Hepatocyte (in vitro differentiated cells): ENCODE data around the gene PIGR. TPM values are rescaled to one million over a fixed set of nuclear protein-coding genes. Genes with fewer than 3 reads are reported as not detected.

ENCODE experiments used
- DNase-seq: peaks from one replicate; pipeline ENCODE4 v3.0.0-alpha.2; 2016; ENCODE audit warnings: low spot score
- H2AFZ ChIP-seq: fragments of 200-600 bp; sonication (generic); 2 replicates; pipeline ENCODE4 v1.6.0; 2016; ENCODE audit warnings: antibody characterized with exemption, mild to moderate bottlenecking
- H3K27ac ChIP-seq: fragments of 200-600 bp; sonication (generic); 2 replicates; pipeline ENCODE4 v1.5.1; 2016; ENCODE audit warnings: mild to moderate bottlenecking
- H3K27me3 ChIP-seq: fragments of 200-600 bp; sonication (generic); 2 replicates; pipeline ENCODE4 v1.6.1; 2016
- H3K36me3 ChIP-seq: fragments of 200-600 bp; sonication (generic); replicated peaks from 2 replicates; pipeline ENCODE4 v1.5.1; 2016; ENCODE audit warnings: low read depth; ENCODE audit not compliant: insufficient read depth
- H3K4me1 ChIP-seq: fragments of 200-600 bp; sonication (generic); 2 replicates; pipeline ENCODE4 v1.5.1; 2016; ENCODE audit warnings: mild to moderate bottlenecking, moderate library complexity; ENCODE audit not compliant: insufficient read depth
- H3K4me2 ChIP-seq: fragments of 200-600 bp; sonication (generic); 2 replicates; pipeline ENCODE4 v1.6.0; 2016
- H3K4me3 ChIP-seq: fragments of 200-600 bp; sonication (generic); 2 replicates; pipeline ENCODE4 v1.5.1; 2016; ENCODE audit warnings: mild to moderate bottlenecking
- H3K79me2 ChIP-seq: fragments of 200-600 bp; sonication (generic); 2 replicates; pipeline ENCODE4 v1.6.0; 2017; ENCODE audit warnings: mild to moderate bottlenecking
- H3K9me2 ChIP-seq: fragments of 200-600 bp; sonication (generic); replicated peaks from 2 replicates; pipeline ENCODE4 v1.6.0; 2017; ENCODE audit warnings: mild to moderate bottlenecking; ENCODE audit not compliant: insufficient read depth
- H3K9me3 ChIP-seq: fragments of 200-600 bp; sonication (generic); 2 replicates; pipeline ENCODE4 v1.5.1; 2016; ENCODE audit warnings: low read depth, mild to moderate bottlenecking
- H4K20me1 ChIP-seq: fragments of 200-600 bp; sonication (generic); 2 replicates; pipeline ENCODE4 v1.6.0; 2016; ENCODE audit warnings: mild to moderate bottlenecking; ENCODE audit not compliant: insufficient read depth, poor library complexity, severe bottlenecking
- EZH2 ChIP-seq: fragments of 200-600 bp; sonication (generic); IDR thresholded peaks from 2 replicates; pipeline ENCODE4 v1.6.1; 2016; ENCODE audit warnings: antibody characterized with exemption, mild to moderate bottlenecking, borderline replicate concordance
- EZH2phosphoT487 ChIP-seq: fragments of 200-600 bp; sonication (generic); IDR thresholded peaks from one replicate; pipeline ENCODE4 v1.6.1; 2018; ENCODE audit warnings: antibody characterized with exemption, mild to moderate bottlenecking, low read depth, moderate library complexity; ENCODE audit not compliant: unreplicated experiment, severe bottlenecking
- WGBS: methylation state at CpG from one replicate; pipeline ENCODE4 v1.1.6; 2016; ENCODE audit warnings: low lambda C conversion rate; ENCODE audit errors: missing lambda C conversion rate; 5-methylcytosine and 5-hydroxymethylcytosine counted together
- polyA plus RNA-seq: library from polyadenylated mRNA; unstranded; fragments of >200 nt; fragmentation: Nextera tagmentation; extraction: Ambion mirVana; gene quantifications from 2 replicates; pipeline ENCODE4 v1.2.1, GENCODE V29; 2016
- total RNA-seq: library from RNA; depleted of rRNA; stranded (reverse); fragments of >200 nt; gene quantifications from 2 replicates; pipeline ENCODE4 v1.2.3, GENCODE V29; 2014
- TF ChIP-seq, protein P1 (sequence below): fragments of 200-600 bp; sonication (generic); IDR thresholded peaks from 2 replicates; pipeline ENCODE4 v1.5.1; 2016; ENCODE audit warnings: antibody characterized with exemption, mild to moderate bottlenecking; ENCODE audit not compliant: poor library complexity

Gene PIGR
- total and polyA plus RNA-seq, 2 experiments from 2014 or later, result 8.1 to 22.9 TPM

DNA sequence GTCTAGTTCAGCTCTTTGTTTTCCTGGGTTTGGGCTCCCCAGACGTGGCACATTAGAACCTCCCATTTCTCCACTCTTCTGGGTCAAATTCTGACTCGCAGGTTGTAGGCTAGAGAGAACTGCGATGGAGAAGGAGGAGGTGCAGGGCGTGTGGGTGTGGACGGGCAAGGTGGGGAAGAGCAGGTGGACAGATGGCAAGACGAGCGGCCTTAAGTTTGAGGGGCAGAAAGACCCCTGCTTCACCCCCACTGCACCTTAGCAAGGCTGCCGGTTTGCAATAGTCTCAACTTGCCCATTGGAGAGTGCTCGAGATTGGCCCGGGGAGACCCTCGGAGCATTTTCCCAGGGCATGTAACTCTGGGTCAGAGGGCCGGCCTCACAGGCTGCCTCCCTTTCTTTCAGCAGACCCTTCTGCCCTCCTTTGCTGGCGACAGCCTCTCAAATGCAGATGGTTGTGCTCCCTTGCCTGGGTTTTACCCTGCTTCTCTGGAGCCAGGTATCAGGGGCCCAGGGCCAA is 47.3 kb downstream of the PIGR start:
- TF ChIP-seq, protein P1, sequence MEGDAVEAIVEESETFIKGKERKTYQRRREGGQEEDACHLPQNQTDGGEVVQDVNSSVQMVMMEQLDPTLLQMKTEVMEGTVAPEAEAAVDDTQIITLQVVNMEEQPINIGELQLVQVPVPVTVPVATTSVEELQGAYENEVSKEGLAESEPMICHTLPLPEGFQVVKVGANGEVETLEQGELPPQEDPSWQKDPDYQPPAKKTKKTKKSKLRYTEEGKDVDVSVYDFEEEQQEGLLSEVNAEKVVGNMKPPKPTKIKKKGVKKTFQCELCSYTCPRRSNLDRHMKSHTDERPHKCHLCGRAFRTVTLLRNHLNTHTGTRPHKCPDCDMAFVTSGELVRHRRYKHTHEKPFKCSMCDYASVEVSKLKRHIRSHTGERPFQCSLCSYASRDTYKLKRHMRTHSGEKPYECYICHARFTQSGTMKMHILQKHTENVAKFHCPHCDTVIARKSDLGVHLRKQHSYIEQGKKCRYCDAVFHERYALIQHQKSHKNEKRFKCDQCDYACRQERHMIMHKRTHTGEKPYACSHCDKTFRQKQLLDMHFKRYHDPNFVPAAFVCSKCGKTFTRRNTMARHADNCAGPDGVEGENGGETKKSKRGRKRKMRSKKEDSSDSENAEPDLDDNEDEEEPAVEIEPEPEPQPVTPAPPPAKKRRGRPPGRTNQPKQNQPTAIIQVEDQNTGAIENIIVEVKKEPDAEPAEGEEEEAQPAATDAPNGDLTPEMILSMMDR, result no peak
- TF ChIP-seq EZH2, result no peak
- no peak for TF ChIP-seq EZH2phosphoT487
- no peak overlapping the region for H3K27ac ChIP-seq
- H3K4me3 ChIP-seq, result no peak overlapping the region
- WGBS, result 87% methylated on average over 13 of the region's 13 CpGs
- H3K79me2 ChIP-seq, result no peaks in the 10 kb centered on the region
- H3K27me3 ChIP-seq, result peaks cover 4% of the 10 kb centered on the region
- H4K20me1 ChIP-seq, result no peaks in the 10 kb centered on the region
- H3K9me3 ChIP-seq, result no peaks in the 10 kb centered on the region
- no peaks in the 10 kb centered on the region for H3K36me3 ChIP-seq
- no peak for DNase-seq
- H2AFZ ChIP-seq, result no peak overlapping the region
- H3K4me2 ChIP-seq, result no peak overlapping the region
- no peaks in the 10 kb centered on the region for H3K9me2 ChIP-seq
- peaks cover 5% of the 10 kb centered on the region for H3K4me1 ChIP-seq

GRCh38 chr1:206898089-206898914 is 48.0 kb downstream of the PIGR start:
- no peak for DNase-seq
- peaks cover 7% of the 10 kb centered on the region for H3K27me3 ChIP-seq
- TF ChIP-seq, protein P1, result no peak
- TF ChIP-seq EZH2, result no peak
- TF ChIP-seq EZH2phosphoT487, result no peak
- no peaks in the 10 kb centered on the region for H4K20me1 ChIP-seq
- no peak overlapping the region for H3K4me2 ChIP-seq
- no peaks in the 10 kb centered on the region for H3K79me2 ChIP-seq
- H3K4me1 ChIP-seq, result peaks cover 5% of the 10 kb centered on the region
- no peaks in the 10 kb centered on the region for H3K9me3 ChIP-seq
- H3K9me2 ChIP-seq, result no peaks in the 10 kb centered on the region
- H3K27ac ChIP-seq, result no peak overlapping the region
- 74% methylated on average over 11 of the region's 11 CpGs for WGBS
- no peak overlapping the region for H2AFZ ChIP-seq
- H3K4me3 ChIP-seq, result no peak overlapping the region
- no peaks in the 10 kb centered on the region for H3K36me3 ChIP-seq

DNA sequence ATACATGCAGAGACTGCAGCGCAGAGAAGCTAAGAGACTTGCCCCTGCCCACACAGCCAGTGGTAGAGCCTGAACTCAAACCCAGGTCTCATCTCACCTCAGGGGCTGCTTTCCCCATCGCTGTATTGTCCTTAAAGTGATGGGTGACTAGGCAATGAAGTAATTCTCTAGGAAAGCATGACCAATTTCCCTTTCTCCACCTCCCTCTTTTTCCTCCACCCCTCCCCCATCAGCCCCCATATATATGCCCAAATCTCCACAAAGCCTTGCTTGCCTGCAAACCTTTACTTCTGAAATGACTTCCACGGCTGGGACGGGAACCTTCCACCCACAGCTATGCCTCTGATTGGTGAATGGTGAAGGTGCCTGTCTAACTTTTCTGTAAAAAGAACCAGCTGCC is 49.1 kb downstream of the PIGR start, which contains the start of gene IL24:
IL24 (plus strand) TSS at position 269 of the 400 bp plus-strand sequence. CDS start 390 bp downstream, outside the sequence.
- Histone ChIP-seq H3K27ac (peak within 1 kb of the TSS; percentile 50), H3K36me3 (no peaks in the 10 kb centered on the region), H2AFZ (no peak within 1 kb of the TSS), H4K20me1 (no peaks in the 10 kb centered on the region), H3K4me1 (peaks cover 5% of the 10 kb centered on the region), H3K27me3 (peaks cover 9% of the 10 kb centered on the region), H3K79me2 (no peaks in the 10 kb centered on the region), H3K4me3 (no peak within 1 kb of the TSS), H3K9me2 (no peaks in the 10 kb centered on the region), H3K4me2 (no peak within 1 kb of the TSS), H3K9me3 (no peaks in the 10 kb centered on the region)
- TF ChIP-seq, protein P1, result no peak
- TF ChIP-seq EZH2phosphoT487, result no peak
- TF ChIP-seq EZH2, result no peak
- 77% methylated on average over 4 of the region's 4 CpGs for WGBS
- no peak for DNase-seq
